Activated naive CD4-positive, alpha-beta T cell treated with anti-CD3 and anti-CD28 coated beads, Interleukin-2, amount 50 U/mL, for 72 hours (primary cell): ENCODE measurements around the gene CDKL1. TPM values are rescaled to one million over a fixed set of nuclear protein-coding genes. Genes with fewer than 3 reads are reported as not detected.
"Not testable (repeated sequence)": the region's sequence is repeated elsewhere in the genome, so short reads cannot be mapped to it uniquely, and the experiment has no call there.

Experiments
- ATAC-seq, 2 donors: fragments of 150-1000 bp; cut with Tn5 transposase; 2 replicates each; pipeline ENCODE4 v1.10.0; 2021; ENCODE audit warnings: mild to moderate bottlenecking in 2 of 2, moderate library complexity in 2 of 2
- DNase-seq, 2 donors: peaks; one replicate each; pipeline ENCODE4 v3.0.0; 2021 to 2022; ENCODE audit warnings: low spot score in 2 of 2
- H3K27ac Mint-ChIP-seq, 2 donors: one replicate each; pipeline ENCODE4 v1.8.0; 2022; ENCODE audit warnings: mild to moderate bottlenecking in 2 of 2, mixed read lengths in 2 of 2
- H3K36me3 Mint-ChIP-seq, 2 donors: one replicate each; pipeline ENCODE4 v1.8.0; 2022; ENCODE audit warnings: mixed read lengths in 2 of 2
- H3K9me3 Mint-ChIP-seq, 2 donors: one replicate each; pipeline ENCODE4 v1.8.0; 2022; ENCODE audit warnings: mixed read lengths in 2 of 2
- total RNA-seq, 2 donors: library from RNA; stranded (reverse); gene quantifications; one replicate each; pipeline ENCODE4 v1.2.3, GENCODE V29; 2022

The CDKL1 gene
- total RNA-seq, 2 donors from 2014 or later = 4.3 to 6.1 TPM

DNA sequence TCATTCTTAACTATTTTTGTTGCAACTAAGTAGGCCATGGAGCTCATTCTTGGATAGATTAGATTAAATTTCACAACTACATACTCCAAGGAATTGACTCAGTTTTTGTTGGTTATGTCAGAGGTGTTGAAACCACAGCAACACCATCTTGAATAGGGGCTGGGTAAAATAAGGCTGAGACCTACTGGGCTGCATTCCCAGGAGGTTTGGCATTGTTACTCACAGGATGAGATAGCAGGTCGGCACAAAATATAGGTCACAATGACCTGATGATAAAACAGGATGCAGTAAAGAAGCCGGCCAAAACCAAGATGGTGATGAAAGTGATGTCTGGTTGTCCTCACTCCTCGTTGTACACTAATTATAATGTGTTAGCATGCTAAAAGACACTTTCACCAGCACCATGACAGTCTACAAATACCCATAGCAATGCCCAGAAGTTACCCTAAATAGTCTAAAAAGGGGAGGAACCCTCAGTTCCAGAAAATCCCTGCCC is 63.6 kb downstream of the CDKL1 start:
- no peak for DNase-seq
- H3K27ac Mint-ChIP-seq = peak overlapping the region in 1 of 2 donors; percentile 38
- H3K36me3 Mint-ChIP-seq = no peaks in the 10 kb centered on the region
- no peak for ATAC-seq
- no peaks in the 10 kb centered on the region for H3K9me3 Mint-ChIP-seq

DNA sequence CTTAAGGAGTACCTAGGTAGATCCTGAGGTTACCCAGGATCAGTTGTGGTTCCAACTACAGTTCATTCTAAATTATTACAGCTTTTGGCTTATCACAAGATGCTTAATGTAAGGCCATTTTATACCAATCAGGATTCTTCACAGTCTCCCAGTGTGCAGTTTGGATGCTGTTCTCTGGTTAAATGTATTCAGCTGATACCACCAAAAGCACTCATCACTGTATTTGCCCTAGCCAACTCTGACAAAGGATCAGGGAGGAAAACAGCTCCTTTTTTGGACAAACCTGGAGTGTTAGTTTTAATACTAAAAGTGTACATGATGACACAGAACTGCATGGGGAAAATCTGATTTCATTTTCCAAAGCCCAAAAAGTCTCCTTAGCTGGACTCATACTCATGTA is 65.1 kb downstream of the CDKL1 start:
- DNase-seq (no peak), ATAC-seq (no peak)
- Mint-ChIP-seq H3K27ac (no peak overlapping the region), H3K9me3 (no peaks in the 10 kb centered on the region), H3K36me3 (no peaks in the 10 kb centered on the region)

DNA sequence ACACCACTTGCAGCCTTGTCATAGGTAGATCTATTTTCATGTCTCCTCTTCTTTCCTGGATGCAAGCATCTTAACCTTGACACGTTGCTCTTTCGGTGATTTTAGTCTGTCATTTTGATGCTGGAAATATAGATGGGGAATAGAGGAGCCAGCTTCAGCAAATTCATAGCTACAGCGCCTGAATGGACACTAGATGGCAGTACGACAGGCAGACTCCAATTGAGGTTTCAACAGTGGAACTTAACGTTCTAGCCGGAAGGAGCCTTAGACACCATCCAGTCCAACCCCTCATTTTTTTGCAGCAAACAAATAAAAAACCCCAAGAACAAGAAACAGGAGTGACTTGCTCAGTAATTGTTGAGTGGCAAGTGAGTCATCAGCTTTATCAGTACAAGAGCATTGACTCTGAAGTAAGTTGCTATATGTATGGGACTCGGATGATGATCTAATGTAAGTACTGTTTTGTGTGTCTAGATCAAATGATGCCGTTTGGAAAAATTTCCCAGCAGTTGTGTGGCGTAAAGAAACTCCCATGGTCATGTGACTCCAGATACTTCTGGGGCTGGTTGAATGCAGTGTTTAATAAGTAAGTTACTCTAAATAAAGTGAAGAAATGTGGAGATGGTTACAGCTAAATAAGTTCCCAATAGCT is 75.5 kb downstream of the CDKL1 start:
- Mint-ChIP-seq H3K27ac (no peak overlapping the region), H3K9me3 (no peaks in the 10 kb centered on the region), H3K36me3 (peaks cover 0 to 6% of the 10 kb centered on the region in 2 donors)
- peak; percentile 57 to 69 for DNase-seq
- peak; percentile 97 for ATAC-seq

DNA sequence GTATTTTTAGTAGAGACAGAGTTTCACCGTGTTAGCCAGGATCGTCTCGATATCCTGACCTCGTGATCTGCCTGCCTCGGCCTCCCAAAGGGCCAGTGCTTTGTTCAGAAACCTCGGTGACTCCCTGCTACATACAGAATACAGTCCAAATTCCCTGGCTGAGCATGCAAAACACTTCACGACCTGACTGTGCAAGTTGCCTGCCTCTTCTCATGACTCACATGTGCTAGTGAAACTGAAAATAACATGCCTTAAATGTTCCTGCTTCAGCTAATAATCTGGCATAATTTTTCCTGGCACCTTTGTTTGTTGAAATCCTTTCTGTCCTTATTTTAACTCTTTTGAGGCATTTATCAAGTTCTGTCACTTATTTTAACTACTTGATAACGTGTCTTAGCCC is 76.4 kb downstream of the CDKL1 start:
- DNase-seq (no peak), ATAC-seq (peak in 1 of 2 donors; percentile 15)
- H3K27ac Mint-ChIP-seq = no peak overlapping the region

DNA sequence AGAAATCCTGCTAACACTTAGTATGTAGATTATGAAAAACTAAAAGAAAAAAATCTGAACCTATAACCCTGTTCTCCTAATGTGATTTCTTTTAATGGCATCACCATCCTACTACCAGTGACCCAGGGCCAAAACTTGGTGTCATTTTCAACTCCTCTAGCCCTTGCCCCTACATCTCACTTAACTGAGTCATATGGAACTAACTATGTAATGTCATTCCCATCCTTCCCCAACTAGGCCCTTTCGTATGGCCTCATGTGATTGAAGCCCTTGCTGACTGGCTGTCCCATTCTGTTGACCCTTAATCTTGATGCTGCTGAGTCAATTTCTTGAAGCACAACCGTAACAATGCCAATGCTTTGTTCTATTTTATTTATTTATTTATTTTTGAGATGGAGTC is 77.0 kb downstream of the CDKL1 start:
- no peak for DNase-seq
- Mint-ChIP-seq H3K36me3 (no peaks in the 10 kb centered on the region), H3K9me3 (no peaks in the 10 kb centered on the region), H3K27ac (no peak overlapping the region)
- no peak for ATAC-seq

More for the DNA sequence above, 76.4 kb downstream of the CDKL1 start:
- peaks cover 0 to under 1% of the 10 kb centered on the region in 2 donors for H3K36me3 Mint-ChIP-seq
- H3K9me3 Mint-ChIP-seq = no peaks in the 10 kb centered on the region

DNA sequence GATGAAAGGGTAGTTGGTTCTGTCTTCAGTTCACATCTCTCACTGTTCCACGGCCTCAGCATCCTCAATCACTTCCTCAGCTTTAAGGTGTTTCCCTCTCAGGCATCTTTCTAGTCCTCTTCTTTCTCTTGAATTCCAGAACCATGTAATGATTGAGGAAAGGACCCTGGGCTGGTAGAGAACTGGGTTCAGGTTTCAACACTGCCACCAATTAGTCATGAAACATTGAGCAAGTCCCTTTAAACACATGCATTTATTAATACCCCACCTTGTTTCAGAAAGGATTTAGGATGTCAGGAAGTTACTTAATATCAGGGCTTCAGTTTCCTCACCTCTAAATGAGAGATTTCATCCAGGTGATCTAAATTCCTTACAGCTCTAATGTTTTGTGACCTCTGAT is 77.4 kb downstream of the CDKL1 start:
- H3K36me3 Mint-ChIP-seq = peaks cover 2 to 3% of the 10 kb centered on the region in 2 donors
- no peak overlapping the region for H3K27ac Mint-ChIP-seq
- DNase-seq (no peak), ATAC-seq (no peak)
- H3K9me3 Mint-ChIP-seq = peaks cover 0 to 2% of the 10 kb centered on the region in 2 donors

DNA sequence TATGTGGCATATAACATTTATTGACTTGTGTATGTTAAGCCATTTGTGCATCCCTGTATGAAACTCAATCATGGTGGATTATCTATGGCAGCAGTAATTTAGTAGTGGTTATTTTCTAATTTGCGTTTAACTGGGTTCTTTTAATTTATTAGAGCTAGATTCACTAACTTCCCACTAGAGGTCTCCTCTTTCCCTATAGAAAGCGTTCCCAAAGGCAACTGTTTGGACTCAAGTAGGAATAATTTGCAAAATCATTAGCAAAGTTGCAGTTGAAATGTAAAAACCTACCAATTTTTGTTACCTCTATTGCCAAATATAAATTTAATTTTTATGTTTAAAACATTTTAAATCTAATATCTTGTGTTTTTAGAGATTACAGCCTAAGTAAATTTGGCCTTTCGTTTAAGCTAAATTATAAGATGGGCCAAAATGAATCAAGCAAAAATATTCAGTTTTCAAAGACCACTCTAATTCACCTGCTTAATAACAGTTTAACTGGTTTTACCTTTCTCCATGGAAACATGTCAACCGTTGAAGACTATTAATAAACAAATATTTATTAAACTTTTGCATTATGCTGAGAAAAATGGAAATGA is 78.6 kb downstream of the CDKL1 start:
- ATAC-seq (no peak), DNase-seq (no peak)
- no peak overlapping the region for H3K27ac Mint-ChIP-seq
- H3K9me3 Mint-ChIP-seq = peaks cover 0 to 5% of the 10 kb centered on the region in 2 donors
- peaks cover 7 to 9% of the 10 kb centered on the region in 2 donors for H3K36me3 Mint-ChIP-seq

DNA sequence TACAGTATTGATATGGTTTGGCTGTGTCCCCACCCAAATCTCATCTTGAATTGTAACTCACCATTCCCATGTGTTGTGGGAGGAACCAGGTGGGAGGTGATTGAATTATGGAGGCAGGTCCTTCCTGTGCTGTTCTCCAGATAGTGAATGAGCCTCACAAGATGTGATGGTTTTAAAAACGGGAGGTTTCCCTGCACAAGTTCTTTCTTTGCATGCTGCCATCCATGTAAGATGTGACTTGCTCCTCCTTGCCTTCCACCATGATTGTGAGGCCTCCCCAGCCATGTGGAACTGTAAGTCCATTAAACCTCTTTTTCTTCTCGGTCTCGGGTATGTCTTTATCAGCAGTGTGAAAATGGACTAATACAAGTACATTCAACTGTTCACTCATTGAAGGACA is 82.6 kb downstream of the CDKL1 start:
- H3K27ac Mint-ChIP-seq, ATAC-seq, DNase-seq: not testable (repeated sequence)

DNA sequence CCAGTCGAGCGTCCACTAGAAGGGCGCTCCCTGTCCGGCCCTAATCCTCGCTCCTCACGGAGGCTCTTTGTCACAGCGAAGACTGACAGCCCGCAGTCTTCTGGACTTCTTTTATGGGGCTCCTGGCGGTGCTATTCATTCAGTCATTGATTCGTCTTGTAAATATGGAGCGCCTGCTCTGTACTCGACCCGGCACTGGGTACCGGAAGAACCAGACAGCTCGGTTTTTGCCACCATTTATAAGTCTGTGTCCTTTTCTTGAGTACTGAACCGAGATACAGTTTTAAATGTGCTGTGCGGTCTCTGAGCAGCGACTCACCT is 84.0 kb downstream of the CDKL1 start:
- Mint-ChIP-seq H3K27ac (peak overlapping the region; percentile 93 to 97), H3K36me3 (peaks cover 17 to 23% of the 10 kb centered on the region in 2 donors), H3K9me3 (peaks cover 0 to 5% of the 10 kb centered on the region in 2 donors)
- peak; percentile 32 to 43 for ATAC-seq
- DNase-seq = no peak

More for the DNA sequence above, 82.6 kb downstream of the CDKL1 start:
- peaks cover 17 to 23% of the 10 kb centered on the region in 2 donors for H3K36me3 Mint-ChIP-seq
- H3K9me3 Mint-ChIP-seq = not testable (repeated sequence)

DNA sequence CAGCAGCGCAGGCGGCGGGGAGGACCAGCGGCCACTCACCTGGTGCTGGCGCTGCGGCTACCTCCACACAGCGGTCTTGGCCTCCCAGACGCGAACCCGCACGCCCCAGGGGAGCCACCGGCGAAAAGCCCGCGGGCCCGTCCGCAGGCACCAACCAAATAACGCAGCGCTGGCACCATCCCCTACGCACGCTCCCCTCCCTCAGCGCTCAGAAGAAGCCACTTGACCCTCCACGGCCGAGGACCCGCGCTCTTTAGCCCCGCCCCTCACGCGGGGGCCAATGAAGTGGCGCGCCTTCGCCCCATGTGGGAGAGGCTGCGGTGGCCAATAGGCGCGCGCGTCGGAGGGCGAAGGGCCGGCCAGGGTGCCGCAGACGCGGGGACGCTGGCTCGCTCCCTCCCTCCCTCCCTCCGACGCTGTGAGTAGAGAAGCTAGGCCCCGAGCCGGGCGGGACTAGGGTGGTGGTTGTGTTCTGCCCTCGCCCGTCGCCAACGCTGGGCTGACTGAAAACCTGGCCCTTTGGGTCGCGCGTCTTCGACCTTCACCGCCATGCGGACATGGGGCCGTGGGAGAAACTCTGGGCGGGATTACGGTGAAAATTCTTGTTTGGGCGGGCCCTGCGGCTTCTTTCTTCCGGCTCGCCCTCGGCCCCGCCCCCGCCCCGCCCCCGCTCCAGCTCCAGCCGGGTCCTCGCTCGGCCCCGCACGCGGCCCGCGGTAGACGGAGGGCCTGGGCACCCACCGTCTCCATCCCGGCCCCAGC is 84.5 kb downstream of the CDKL1 start, which contains the start of the genes DMAC2L and L2HGDH:
DMAC2L (plus strand) TSS at position 353 of the 762 bp plus-strand sequence. CDS start 9,164 bp downstream, outside the sequence.
L2HGDH (minus strand) TSS at position 258 of the 762 bp plus-strand sequence; CDS start at position 179, 79 bp downstream.
- Mint-ChIP-seq H3K27ac (peak within 1 kb of the TSS; percentile 93 to 97), H3K36me3 (peaks cover 17 to 23% of the 10 kb centered on the region in 2 donors), H3K9me3 (peaks cover 0 to 5% of the 10 kb centered on the region in 2 donors)
- peak; percentile 93 for ATAC-seq
- DNase-seq = peak; percentile 91 to 94

DNA sequence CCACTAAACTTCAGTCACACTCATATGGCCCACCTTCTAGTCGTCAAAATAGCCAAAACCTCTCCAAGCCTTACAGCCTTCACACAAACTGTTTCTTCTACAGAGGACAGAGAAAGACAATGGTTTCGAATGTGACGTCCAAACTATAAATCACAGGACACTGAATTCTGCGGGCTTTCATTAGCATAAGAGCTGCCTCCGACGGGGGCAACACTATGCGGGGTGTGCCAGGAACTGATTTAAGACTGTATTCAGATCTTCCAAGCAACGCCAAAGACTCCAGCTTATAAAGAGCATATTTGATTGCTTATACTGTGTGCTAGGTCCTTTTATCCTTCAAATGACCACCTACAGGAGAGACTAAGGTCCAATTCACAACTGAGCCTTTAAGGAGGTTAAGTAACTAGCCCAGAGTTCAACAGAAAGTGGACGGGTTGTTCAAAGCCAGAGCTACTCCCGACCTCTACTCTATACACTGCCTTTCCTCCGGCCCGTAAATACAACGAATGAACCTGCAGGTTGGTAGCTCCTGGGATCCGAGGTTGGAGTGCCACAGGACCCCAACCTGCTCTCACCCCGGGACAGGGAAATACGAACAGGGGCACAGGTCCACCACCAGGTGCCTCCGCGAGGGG is 85.2 kb downstream of the CDKL1 start:
- peak overlapping the region; percentile 90 to 93 for H3K27ac Mint-ChIP-seq
- ATAC-seq (no peak), DNase-seq (no peak)
- peaks cover 17 to 23% of the 10 kb centered on the region in 2 donors for H3K36me3 Mint-ChIP-seq
- peaks cover 0 to 5% of the 10 kb centered on the region in 2 donors for H3K9me3 Mint-ChIP-seq

DNA sequence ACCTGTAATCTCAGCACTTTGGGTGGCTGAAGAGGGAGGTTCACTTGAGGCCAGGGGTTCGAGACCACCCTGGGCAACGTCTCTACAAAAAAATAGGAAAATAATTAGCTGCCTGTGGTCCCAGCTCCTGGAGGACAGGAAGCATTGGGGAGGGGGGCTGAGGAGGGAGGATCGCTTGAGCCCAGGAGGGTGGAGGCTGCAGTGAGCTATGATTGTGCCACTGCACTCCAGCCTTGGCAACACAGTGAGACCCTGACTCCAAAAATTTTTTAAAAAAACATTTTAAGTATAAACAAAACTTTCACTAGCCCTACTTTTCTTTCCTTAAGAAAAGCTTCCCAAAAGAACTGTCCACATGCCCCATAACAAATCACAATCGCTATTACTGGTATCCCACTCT is 86.2 kb downstream of the CDKL1 start:
- DNase-seq = no peak
- H3K36me3 Mint-ChIP-seq = peaks cover 17 to 23% of the 10 kb centered on the region in 2 donors
- no peak overlapping the region for H3K27ac Mint-ChIP-seq
- H3K9me3 Mint-ChIP-seq = peaks cover 0 to 5% of the 10 kb centered on the region in 2 donors
- ATAC-seq = no peak

DNA sequence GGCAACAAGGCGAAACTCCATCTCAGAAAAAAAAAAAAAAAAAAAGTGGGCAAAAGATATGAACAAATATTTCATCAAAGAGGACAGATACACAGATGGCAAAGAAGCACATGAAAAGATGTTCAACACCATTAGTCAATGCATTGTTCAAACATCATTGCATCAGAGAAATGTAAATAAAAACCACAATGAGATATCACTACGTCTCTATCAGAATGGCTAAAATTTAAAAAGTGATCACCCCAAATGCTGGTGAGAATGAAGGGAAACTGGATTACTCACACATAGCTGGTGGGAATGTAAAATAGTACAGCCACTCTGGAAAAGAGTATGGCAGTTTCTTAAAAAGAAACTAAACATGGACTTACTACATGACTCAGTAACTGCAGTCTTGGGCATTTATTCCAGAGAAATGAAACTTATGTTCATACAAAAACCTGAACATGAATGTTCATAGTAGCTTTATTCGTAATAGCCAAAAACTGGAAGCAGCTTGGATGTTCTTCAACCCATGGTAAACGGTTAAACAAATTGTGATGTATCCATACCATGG is 88.2 kb downstream of the CDKL1 start:
- no peaks in the 10 kb centered on the region for H3K9me3 Mint-ChIP-seq
- no peak for DNase-seq
- ATAC-seq = no peak
- no peak overlapping the region for H3K27ac Mint-ChIP-seq
- H3K36me3 Mint-ChIP-seq = peaks cover 10 to 14% of the 10 kb centered on the region in 2 donors

DNA sequence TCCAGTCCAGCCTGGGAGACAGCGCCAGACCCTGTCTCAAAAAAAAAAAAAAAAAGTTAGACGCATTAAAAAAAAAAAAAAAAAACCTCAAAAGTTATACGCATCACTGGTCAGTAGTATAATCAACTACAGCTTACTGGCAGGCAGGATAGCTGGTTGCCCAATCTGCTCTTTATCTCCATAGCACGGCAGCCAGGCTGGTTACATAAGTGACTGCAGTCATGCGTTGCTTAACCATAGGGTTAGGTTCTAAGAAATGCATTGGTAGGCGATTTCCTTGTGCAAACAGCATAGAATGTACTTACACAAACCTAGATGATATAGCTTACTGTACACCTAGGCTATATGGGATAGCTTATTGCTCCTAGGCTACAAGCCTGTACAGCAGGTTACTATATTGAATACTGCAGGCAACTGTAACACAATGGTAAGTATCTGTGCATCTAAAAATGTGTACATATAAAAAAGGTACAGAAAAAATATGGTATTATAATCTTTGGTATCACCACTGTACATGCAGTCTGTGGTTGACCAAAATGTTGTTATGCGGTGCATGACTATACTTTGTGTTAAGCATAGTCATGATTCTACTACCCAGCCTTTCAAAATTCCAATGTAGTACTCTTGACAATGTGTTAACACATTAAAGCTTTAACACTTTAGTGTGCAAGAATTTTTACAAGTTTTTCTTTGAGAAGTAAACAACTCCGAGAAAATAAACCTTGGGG is 92.8 kb downstream of the CDKL1 start:
- no peak for DNase-seq

DNA sequence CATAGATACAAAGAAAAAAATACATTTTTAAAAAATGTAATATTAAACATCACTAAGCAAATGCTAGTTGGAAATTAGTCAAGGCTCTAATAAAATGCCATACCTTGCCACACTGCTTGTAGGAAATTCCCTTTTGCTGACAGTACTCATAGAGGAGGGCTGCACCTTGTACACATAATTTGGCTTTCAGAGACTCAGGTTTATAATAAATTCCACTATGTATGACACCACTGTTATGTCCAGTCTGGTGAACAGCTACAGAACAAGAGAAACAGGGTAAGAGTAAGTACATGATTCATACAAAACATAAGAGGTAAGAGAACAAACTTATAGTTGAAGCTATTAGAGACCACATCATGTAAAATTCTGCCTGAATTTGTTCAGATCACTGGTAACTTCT is 94.8 kb downstream of the CDKL1 start:
- Mint-ChIP-seq H3K36me3 (peaks cover 0 to 23% of the 10 kb centered on the region in 2 donors), H3K9me3 (no peaks in the 10 kb centered on the region), H3K27ac (no peak overlapping the region)
- no peak for DNase-seq
- ATAC-seq = no peak

More for the DNA sequence above, 92.8 kb downstream of the CDKL1 start:
- ATAC-seq = no peak
- H3K36me3 Mint-ChIP-seq = peaks cover 0 to 11% of the 10 kb centered on the region in 2 donors
- no peak overlapping the region for H3K27ac Mint-ChIP-seq
- no peaks in the 10 kb centered on the region for H3K9me3 Mint-ChIP-seq

DNA sequence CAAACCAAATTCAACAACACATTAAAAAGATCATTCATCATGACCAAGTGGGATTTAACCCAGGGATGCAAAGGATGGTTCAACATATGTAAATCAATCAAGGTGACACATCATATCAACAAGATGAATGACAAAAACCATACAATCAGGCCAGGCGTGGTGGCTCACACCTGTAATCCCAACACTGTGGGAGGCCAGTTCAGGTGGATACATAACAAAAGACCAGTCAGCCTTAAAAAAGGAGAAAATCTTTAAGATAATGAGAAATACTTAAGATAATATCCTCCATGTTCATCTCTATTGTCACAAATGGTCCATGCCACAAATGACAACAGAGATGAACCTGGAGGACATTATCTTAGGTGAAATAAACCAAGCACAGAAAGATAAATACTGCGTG is 97.1 kb downstream of the CDKL1 start:
- Mint-ChIP-seq H3K9me3 (no peaks in the 10 kb centered on the region), H3K36me3 (peaks cover 0 to 23% of the 10 kb centered on the region in 2 donors), H3K27ac (no peak overlapping the region)
- DNase-seq = no peak
- ATAC-seq = no peak
